Duodenal mucosa (tissue), 2 donors: ENCODE results near the gene MDFI.

Experiments used
- H3K27ac ChIP-seq: one replicate; pipeline ENCODE4 v1.7.0; 2013; ENCODE audit warnings: low read depth, low read length
- H3K27me3 ChIP-seq, 2 donors: one replicate each; pipeline ENCODE4 v1.7.0; 2013; ENCODE audit warnings: low read length in 2 of 2, control low read depth in 1 of 2; ENCODE audit not compliant: insufficient read depth in 2 of 2, control insufficient read depth in 1 of 2
- H3K36me3 ChIP-seq, 2 donors: one replicate each; pipeline ENCODE4 v1.7.0; 2013; ENCODE audit warnings: low read length in 2 of 2, control low read depth in 1 of 2; ENCODE audit not compliant: insufficient read depth in 2 of 2, control insufficient read depth in 1 of 2
- H3K4me1 ChIP-seq, 2 donors: one replicate each; pipeline ENCODE4 v1.7.0; 2013; ENCODE audit warnings: low read length in 2 of 2, control low read depth in 1 of 2; ENCODE audit not compliant: insufficient read depth in 2 of 2, control insufficient read depth in 1 of 2
- H3K4me3 ChIP-seq, 2 donors: one replicate each; pipeline ENCODE4 v1.7.0; 2013; ENCODE audit warnings: low read length in 2 of 2, low read depth in 1 of 2
- H3K9ac ChIP-seq, 2 donors: one replicate each; pipeline ENCODE4 v1.7.0; 2013; ENCODE audit warnings: low read length in 2 of 2, low read depth in 1 of 2
- H3K9me3 ChIP-seq, 2 donors: one replicate each; pipeline ENCODE4 v1.7.0; 2013; ENCODE audit warnings: low read length in 2 of 2, control low read depth in 1 of 2; ENCODE audit not compliant: control insufficient read depth in 1 of 2

MDFI gene

GRCh38 chr6:41692730-41693129 is 54.5 kb downstream of the MDFI start:
- H3K27me3 ChIP-seq = no peaks in the 10 kb centered on the region
- H3K4me1 ChIP-seq = peaks cover 0 to 2% of the 10 kb centered on the region in 2 donors
- no peaks in the 10 kb centered on the region for H3K9me3 ChIP-seq
- no peak overlapping the region for H3K4me3 ChIP-seq
- no peak overlapping the region for H3K27ac ChIP-seq
- H3K9ac ChIP-seq = no peak overlapping the region
- H3K36me3 ChIP-seq = peaks cover 5 to 13% of the 10 kb centered on the region in 2 donors

- no peaks in the 10 kb centered on the region for H3K4me1 ChIP-seq
- H3K9ac ChIP-seq = no peak overlapping the region
- H3K27me3 ChIP-seq = no peaks in the 10 kb centered on the region
- no peak overlapping the region for H3K4me3 ChIP-seq
- H3K9me3 ChIP-seq = no peaks in the 10 kb centered on the region
- no peak overlapping the region for H3K27ac ChIP-seq
- peaks cover 5 to 13% of the 10 kb centered on the region in 2 donors for H3K36me3 ChIP-seq
Observed at GRCh38 chr6:41693281-41694240, 55.3 kb downstream of the MDFI start.

- Histone ChIP-seq H3K9ac (no peak overlapping the region), H3K27ac (no peak overlapping the region), H3K4me1 (no peaks in the 10 kb centered on the region), H3K36me3 (peaks cover 5 to 7% of the 10 kb centered on the region in 2 donors), H3K9me3 (no peaks in the 10 kb centered on the region), H3K27me3 (no peaks in the 10 kb centered on the region), H3K4me3 (no peak overlapping the region)
Observed at GRCh38 chr6:41694815-41695526, 56.7 kb downstream of the MDFI start.

GRCh38 chr6:41695825-41696224 is 57.6 kb downstream of the MDFI start:
- H3K9ac ChIP-seq = no peak overlapping the region
- H3K9me3 ChIP-seq = no peaks in the 10 kb centered on the region
- H3K27ac ChIP-seq = no peak overlapping the region
- H3K27me3 ChIP-seq = no peaks in the 10 kb centered on the region
- H3K4me3 ChIP-seq = no peak overlapping the region
- H3K36me3 ChIP-seq = peaks cover 0 to 3% of the 10 kb centered on the region in 2 donors
- H3K4me1 ChIP-seq = no peaks in the 10 kb centered on the region

GRCh38 chr6:41696788-41697187 is 58.5 kb downstream of the MDFI start:
- H3K4me3 ChIP-seq = no peak overlapping the region
- peaks cover 0 to 3% of the 10 kb centered on the region in 2 donors for H3K36me3 ChIP-seq
- H3K4me1 ChIP-seq = no peaks in the 10 kb centered on the region
- no peak overlapping the region for H3K27ac ChIP-seq
- no peaks in the 10 kb centered on the region for H3K27me3 ChIP-seq
- H3K9me3 ChIP-seq = no peaks in the 10 kb centered on the region
- no peak overlapping the region for H3K9ac ChIP-seq

- Histone ChIP-seq H3K9ac (no peak overlapping the region), H3K27ac (no peak overlapping the region), H3K27me3 (no peaks in the 10 kb centered on the region), H3K4me3 (no peak overlapping the region), H3K36me3 (peaks cover 0 to 3% of the 10 kb centered on the region in 2 donors), H3K4me1 (no peaks in the 10 kb centered on the region), H3K9me3 (no peaks in the 10 kb centered on the region)
Observed at GRCh38 chr6:41697861-41698781, 59.9 kb downstream of the MDFI start.

GRCh38 chr6:41699063-41699462 is 60.8 kb downstream of the MDFI start:
- H3K4me1 ChIP-seq = peaks cover 0 to 3% of the 10 kb centered on the region in 2 donors
- no peaks in the 10 kb centered on the region for H3K27me3 ChIP-seq
- H3K4me3 ChIP-seq = no peak overlapping the region
- peaks cover 0 to 3% of the 10 kb centered on the region in 2 donors for H3K36me3 ChIP-seq
- H3K9me3 ChIP-seq = no peaks in the 10 kb centered on the region
- no peak overlapping the region for H3K9ac ChIP-seq
- no peak overlapping the region for H3K27ac ChIP-seq

GRCh38 chr6:41700463-41701347 is 62.4 kb downstream of the MDFI start:
- H3K27me3 ChIP-seq = no peaks in the 10 kb centered on the region
- H3K4me1 ChIP-seq = peaks cover 11 to 17% of the 10 kb centered on the region in 2 donors
- H3K9ac ChIP-seq = no peak overlapping the region
- no peaks in the 10 kb centered on the region for H3K9me3 ChIP-seq
- no peak overlapping the region for H3K27ac ChIP-seq
- H3K36me3 ChIP-seq = peaks cover 0 to 3% of the 10 kb centered on the region in 2 donors
- no peak overlapping the region for H3K4me3 ChIP-seq

- Histone ChIP-seq H3K27me3 (no peaks in the 10 kb centered on the region), H3K36me3 (peaks cover 0 to 3% of the 10 kb centered on the region in 2 donors), H3K9ac (no peak overlapping the region), H3K9me3 (no peaks in the 10 kb centered on the region), H3K4me1 (peaks cover 22 to 23% of the 10 kb centered on the region in 2 donors), H3K27ac (no peak overlapping the region), H3K4me3 (no peak overlapping the region)
Observed at GRCh38 chr6:41702089-41702745, 63.9 kb downstream of the MDFI start.
